ENCODE results near the gene GALNT9. TPM values are rescaled to one million over a fixed set of nuclear protein-coding genes. Genes with fewer than 3 reads are reported as not detected.

GALNT9 gene
- total and polyA plus RNA-seq, 8 donors, result 0.15 to 3.1 (median 0.19) TPM; not detected in 5

DNA sequence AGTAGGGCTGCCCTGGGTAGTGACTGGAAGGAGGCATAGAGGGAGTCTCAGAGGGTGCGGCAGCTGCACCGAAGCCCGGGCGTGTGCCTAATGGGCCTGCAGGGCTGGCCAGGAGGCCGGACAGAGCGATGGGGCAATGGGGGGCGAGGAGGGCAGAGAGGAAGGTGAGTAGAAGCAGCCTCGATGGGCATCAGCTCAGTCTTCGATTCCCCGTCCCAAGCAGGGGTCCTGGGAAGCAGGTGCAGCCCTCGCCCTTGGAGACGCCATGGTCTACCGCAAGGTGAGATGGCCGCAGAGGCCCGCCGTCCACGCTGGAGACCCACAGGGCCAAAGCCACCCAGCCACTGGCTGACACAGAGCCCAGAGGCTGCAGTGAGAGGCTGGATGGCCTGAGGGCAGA, 70.8 kb downstream of the GALNT9 start:
- Histone ChIP-seq H3K4me3 (no peak overlapping the region), H3K36me3 (no peaks in the 10 kb centered on the region), H3K27me3 (peaks cover 0 to 58% (median 0%) of the 10 kb centered on the region in 3 donors), H3K4me1 (no peaks in the 10 kb centered on the region), H3K9me3 (no peaks in the 10 kb centered on the region), H3K27ac (no peak overlapping the region)
- DNase-seq, result no peak
- WGBS, 5 donors, result 83 to 90% (median 87%) methylated on average over 14 to 17 of the region's 17 CpGs
- TF ChIP-seq POLR2A (IDR thresholded peaks at IDR 0.05), result no peak
- no peak for TF ChIP-seq POLR2AphosphoS5 (IDR thresholded peaks at IDR 0.05)
- intact Hi-C loops (cut with DNase I; ENCODE audit: low total_unique reads), result no loop called here

DNA sequence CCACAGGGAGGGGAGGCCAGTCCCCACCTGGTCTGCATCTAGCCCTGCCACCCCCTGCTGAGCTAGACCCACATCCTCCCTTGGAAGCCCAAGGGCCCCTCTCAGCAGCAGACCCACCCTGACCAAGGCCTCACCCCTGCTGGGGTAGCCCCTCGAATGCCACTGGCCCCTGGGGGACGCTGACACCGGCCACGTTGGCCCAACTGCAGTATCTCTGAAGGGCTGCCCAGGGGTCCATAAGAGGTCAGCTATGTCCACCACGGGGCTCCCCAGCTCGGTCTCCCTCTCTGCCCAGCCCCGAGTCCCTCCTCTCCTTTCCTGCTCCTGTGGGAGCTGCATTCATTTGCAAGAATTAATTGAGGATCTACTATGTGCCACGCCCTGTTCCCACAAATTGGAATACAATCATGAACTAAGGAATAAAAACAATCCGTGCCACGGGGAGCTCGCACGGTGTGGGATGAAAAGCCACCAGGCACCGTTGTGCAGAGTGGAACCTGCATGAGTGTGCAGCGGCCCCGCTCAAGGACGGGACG, 71.4 kb downstream of the GALNT9 start:
- H3K27ac ChIP-seq, result no peak overlapping the region
- intact Hi-C loops (cut with DNase I; ENCODE audit: low total_unique reads), result no loop called here
- no peak overlapping the region for H3K4me3 ChIP-seq
- peaks cover 0 to 54% (median 0%) of the 10 kb centered on the region in 3 donors for H3K27me3 ChIP-seq
- 81 to 90% (median 90%) methylated on average over 17 of the region's 17 CpGs for WGBS, 5 donors
- TF ChIP-seq POLR2AphosphoS5 (IDR thresholded peaks at IDR 0.05), result no peak
- TF ChIP-seq, protein P1, sequence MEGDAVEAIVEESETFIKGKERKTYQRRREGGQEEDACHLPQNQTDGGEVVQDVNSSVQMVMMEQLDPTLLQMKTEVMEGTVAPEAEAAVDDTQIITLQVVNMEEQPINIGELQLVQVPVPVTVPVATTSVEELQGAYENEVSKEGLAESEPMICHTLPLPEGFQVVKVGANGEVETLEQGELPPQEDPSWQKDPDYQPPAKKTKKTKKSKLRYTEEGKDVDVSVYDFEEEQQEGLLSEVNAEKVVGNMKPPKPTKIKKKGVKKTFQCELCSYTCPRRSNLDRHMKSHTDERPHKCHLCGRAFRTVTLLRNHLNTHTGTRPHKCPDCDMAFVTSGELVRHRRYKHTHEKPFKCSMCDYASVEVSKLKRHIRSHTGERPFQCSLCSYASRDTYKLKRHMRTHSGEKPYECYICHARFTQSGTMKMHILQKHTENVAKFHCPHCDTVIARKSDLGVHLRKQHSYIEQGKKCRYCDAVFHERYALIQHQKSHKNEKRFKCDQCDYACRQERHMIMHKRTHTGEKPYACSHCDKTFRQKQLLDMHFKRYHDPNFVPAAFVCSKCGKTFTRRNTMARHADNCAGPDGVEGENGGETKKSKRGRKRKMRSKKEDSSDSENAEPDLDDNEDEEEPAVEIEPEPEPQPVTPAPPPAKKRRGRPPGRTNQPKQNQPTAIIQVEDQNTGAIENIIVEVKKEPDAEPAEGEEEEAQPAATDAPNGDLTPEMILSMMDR (IDR thresholded peaks at IDR 0.05), result no peak
- TF ChIP-seq POLR2A (IDR thresholded peaks at IDR 0.05), result no peak
- TF ChIP-seq EP300 (IDR thresholded peaks at IDR 0.05), result no peak
- no peaks in the 10 kb centered on the region for H3K4me1 ChIP-seq
- no peaks in the 10 kb centered on the region for H3K9me3 ChIP-seq
- DNase-seq, result no peak
- no peaks in the 10 kb centered on the region for H3K36me3 ChIP-seq

DNA sequence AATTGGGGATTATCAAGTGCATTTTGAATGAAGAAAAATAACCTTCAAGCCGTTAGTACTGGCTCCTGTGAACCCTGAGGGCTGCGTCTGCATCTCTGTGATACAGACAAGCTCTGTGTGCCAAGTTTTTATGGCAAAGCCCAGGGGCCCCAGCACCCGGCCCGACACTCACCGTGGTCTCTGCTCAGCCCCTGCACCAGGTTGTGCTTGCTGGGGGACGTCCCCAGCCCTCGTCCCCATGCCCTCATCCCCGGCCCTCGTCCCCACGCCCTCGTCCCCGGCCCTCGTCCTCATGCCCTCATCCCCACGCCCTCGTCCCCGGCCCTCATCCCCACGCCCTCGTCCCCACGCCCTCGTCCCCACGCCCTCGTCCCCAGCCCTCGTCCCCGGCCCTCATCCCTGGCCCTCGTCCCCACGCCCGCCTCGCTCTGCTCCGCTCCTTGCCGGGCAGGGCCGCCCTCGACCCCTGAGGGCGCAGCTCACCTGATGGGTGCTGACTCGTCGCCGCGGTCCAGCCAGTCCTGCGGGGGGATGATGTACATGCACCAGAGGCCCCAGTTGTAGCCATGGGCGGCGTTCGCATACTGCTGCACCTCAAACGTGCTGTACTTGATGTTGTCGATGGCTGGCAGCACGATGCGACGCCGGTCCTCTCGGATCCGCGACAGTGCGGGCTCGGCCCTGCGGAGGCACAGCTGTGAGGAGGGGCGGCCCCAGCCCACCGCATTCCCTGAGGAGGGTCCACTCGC, 72.0 kb downstream of the GALNT9 start:
- no peak overlapping the region for H3K4me3 ChIP-seq
- WGBS, 5 donors, result 79 to 87% (median 85%) methylated on average over 45 to 56 of the region's 56 CpGs
- H3K27me3 ChIP-seq, result peaks cover 0 to 49% (median 0%) of the 10 kb centered on the region in 3 donors
- no peaks in the 10 kb centered on the region for H3K4me1 ChIP-seq
- intact Hi-C loops (cut with DNase I; ENCODE audit: low total_unique reads), result no loop called here
- TF ChIP-seq POLR2A (IDR thresholded peaks at IDR 0.05) (no peak), POLR2AphosphoS5 (IDR thresholded peaks at IDR 0.05) (no peak), EP300 (IDR thresholded peaks at IDR 0.05) (no peak)
- TF ChIP-seq, protein P1 (IDR thresholded peaks at IDR 0.05), result no peak
- H3K9me3 ChIP-seq, result no peaks in the 10 kb centered on the region
- no peak overlapping the region for H3K27ac ChIP-seq
- DNase-seq, result no peak
- H3K36me3 ChIP-seq, result no peaks in the 10 kb centered on the region

DNA sequence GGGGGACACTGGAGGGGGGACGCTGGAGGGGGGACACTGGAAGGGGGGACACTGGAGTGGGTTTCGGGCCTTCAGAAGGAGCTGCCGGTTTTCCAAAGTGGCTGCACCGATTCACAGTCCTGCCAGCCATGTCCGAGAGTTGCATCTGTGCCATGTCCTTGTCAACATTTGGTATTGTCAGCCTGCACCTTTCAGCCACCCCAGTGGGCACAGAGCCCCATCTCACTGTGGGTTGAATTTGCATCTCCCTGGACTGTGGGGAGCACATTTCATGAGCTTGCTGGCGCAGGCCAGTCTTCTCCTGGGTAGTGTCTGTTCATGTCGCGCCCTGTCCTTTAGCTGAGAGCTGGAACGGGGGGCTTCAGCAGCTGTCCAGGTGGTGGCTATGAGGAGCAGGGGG, 72.7 kb downstream of the GALNT9 start:
- no peak for DNase-seq
- no peaks in the 10 kb centered on the region for H3K36me3 ChIP-seq
- intact Hi-C loops (cut with DNase I; ENCODE audit: low total_unique reads), result no loop called here

DNA sequence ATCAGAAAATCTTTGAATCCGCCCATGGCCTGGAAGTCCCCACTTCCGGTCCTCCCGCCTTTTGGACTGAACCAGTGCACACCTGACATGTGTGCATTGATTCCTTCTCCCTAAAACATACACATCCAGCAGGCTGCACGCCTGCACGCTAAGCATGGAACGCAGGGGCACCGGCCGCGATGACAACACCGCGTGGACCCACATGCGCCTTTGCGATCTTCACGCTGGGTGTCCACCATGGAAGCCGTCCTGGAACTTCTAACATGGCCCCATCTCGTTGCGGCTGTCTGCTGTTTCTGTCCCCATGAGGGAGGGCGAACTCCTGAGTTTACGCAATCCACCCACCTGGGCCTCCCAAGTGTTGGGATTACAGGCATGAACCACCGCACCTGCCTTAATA, 73.7 kb downstream of the GALNT9 start:
- Histone ChIP-seq H3K4me3 (no peak overlapping the region), H3K27me3 (peaks cover 0 to 45% (median 0%) of the 10 kb centered on the region in 3 donors), H3K27ac (no peak overlapping the region), H3K4me1 (no peaks in the 10 kb centered on the region), H3K9me3 (no peaks in the 10 kb centered on the region), H3K36me3 (no peaks in the 10 kb centered on the region)
- intact Hi-C loops (cut with DNase I; ENCODE audit: low total_unique reads), result no loop called here
- WGBS, 5 donors, result 81 to 91% (median 83%) methylated on average over 20 of the region's 20 CpGs
- no peak for DNase-seq
- TF ChIP-seq POLR2AphosphoS5 (IDR thresholded peaks at IDR 0.05), result no peak
- no peak for TF ChIP-seq EP300 (IDR thresholded peaks at IDR 0.05)
- TF ChIP-seq POLR2A (IDR thresholded peaks at IDR 0.05), result no peak

More for the DNA sequence above, 72.7 kb downstream of the GALNT9 start:
- TF ChIP-seq EP300 (IDR thresholded peaks at IDR 0.05) (no peak), POLR2AphosphoS5 (IDR thresholded peaks at IDR 0.05) (no peak)
- Histone ChIP-seq H3K4me1 (no peaks in the 10 kb centered on the region), H3K27ac (no peak overlapping the region), H3K27me3 (peaks cover 0 to 48% (median 0%) of the 10 kb centered on the region in 3 donors), H3K9me3 (no peaks in the 10 kb centered on the region), H3K4me3 (no peak overlapping the region)
- 52 to 98% (median 70%) methylated on average over 5 to 9 of the region's 9 CpGs for WGBS, 5 donors
